Activated T-helper 9 cell treated with anti-CD3 and anti-CD28 coated beads, Interleukin-2, amount 50 U/mL, for 16 hours (primary cell): ENCODE results near the gene CCDC50.

Experiments used
- DNase-seq: peaks from one replicate; pipeline ENCODE4 v3.0.0-alpha.2; 2020; ENCODE audit warnings: low read depth

The CCDC50 gene

GRCh38 chr3:191347228-191347627 is 18.0 kb downstream of the CCDC50 start:
- DNase-seq = no peak

- no peak for DNase-seq
Measured at GRCh38 chr3:191348098-191348497, 18.9 kb downstream of the CCDC50 start.

- DNase-seq = no peak
Measured at GRCh38 chr3:191350396-191351090, 21.3 kb downstream of the CCDC50 start.

- no peak for DNase-seq
Measured at GRCh38 chr3:191352014-191352413, 22.8 kb downstream of the CCDC50 start.

- no peak for DNase-seq
Measured at GRCh38 chr3:191353022-191353777, 24.0 kb downstream of the CCDC50 start.

- no peak for DNase-seq
Measured at GRCh38 chr3:191355406-191355805, 26.2 kb downstream of the CCDC50 start.

- DNase-seq = no peak
Measured at GRCh38 chr3:191356631-191357439, 27.6 kb downstream of the CCDC50 start.

GRCh38 chr3:191357909-191358308 is 28.7 kb downstream of the CCDC50 start:
- DNase-seq = no peak

- no peak for DNase-seq
Measured at GRCh38 chr3:191358929-191359328, 29.7 kb downstream of the CCDC50 start.

GRCh38 chr3:191360620-191361019 is 31.4 kb downstream of the CCDC50 start:
- no peak for DNase-seq

- no peak for DNase-seq
Measured at GRCh38 chr3:191361456-191361855, 32.3 kb downstream of the CCDC50 start.

GRCh38 chr3:191362037-191362436 is 32.8 kb downstream of the CCDC50 start:
- no peak for DNase-seq

GRCh38 chr3:191362524-191363090 is 33.4 kb downstream of the CCDC50 start:
- no peak for DNase-seq

GRCh38 chr3:191363221-191363620 is 34.0 kb downstream of the CCDC50 start:
- no peak for DNase-seq

GRCh38 chr3:191366675-191367074 is 37.5 kb downstream of the CCDC50 start:
- DNase-seq = no peak

GRCh38 chr3:191368755-191369615 is 39.8 kb downstream of the CCDC50 start:
- no peak for DNase-seq

- DNase-seq = no peak
Measured at GRCh38 chr3:191369616-191370010, 40.4 kb downstream of the CCDC50 start.

- no peak for DNase-seq
Measured at GRCh38 chr3:191372122-191372521, 42.9 kb downstream of the CCDC50 start.

GRCh38 chr3:191373327-191373726 is 44.1 kb downstream of the CCDC50 start:
- no peak for DNase-seq

- no peak for DNase-seq
Measured at GRCh38 chr3:191376516-191377141, 47.4 kb downstream of the CCDC50 start.
